SK-N-SH treated with all-trans-retinoic acid at 6 μM for 48 hours (cell line): ENCODE data around the gene GPBP1L1.

Experiments
- GLIS3 ChIP-seq: fragments of 250-450 bp; sonication (Bioruptor Pico); IDR thresholded peaks from 2 replicates; pipeline ENCODE4 v1.5.0; 2020; ENCODE audit warnings: mild to moderate bottlenecking, moderate library complexity
- ISL1 ChIP-seq: fragments of 250-450 bp; sonication (Bioruptor Pico); IDR thresholded peaks from 2 replicates; pipeline ENCODE4 v2.1.2; 2022; ENCODE audit warnings: mild to moderate bottlenecking, moderate library complexity
- OSR1 ChIP-seq: fragments of 250-450 bp; sonication (Bioruptor Pico); IDR thresholded peaks from 2 replicates; pipeline ENCODE4 v1.8.0; 2022; ENCODE audit warnings: moderate library complexity, mild to moderate bottlenecking, inconsistent platforms
- RARB ChIP-seq: fragments of 250-450 bp; sonication (Bioruptor Pico); IDR thresholded peaks from 2 replicates; pipeline ENCODE4 v1.8.0; 2021; ENCODE audit warnings: mild to moderate bottlenecking, moderate library complexity
- TCF4 ChIP-seq: fragments of 250-450 bp; sonication (Bioruptor Pico); IDR thresholded peaks from 2 replicates; pipeline ENCODE4 v1.8.0; 2021; ENCODE audit warnings: mild to moderate bottlenecking, moderate library complexity, borderline replicate concordance
- TOX ChIP-seq: fragments of 250-450 bp; sonication (Bioruptor Pico); IDR thresholded peaks from 2 replicates; pipeline ENCODE4 v1.8.0; 2021; ENCODE audit warnings: mild to moderate bottlenecking, moderate library complexity, borderline replicate concordance
- TSHZ2 ChIP-seq: fragments of 250-450 bp; sonication (Bioruptor Pico); IDR thresholded peaks from 2 replicates; pipeline ENCODE4 v1.5.0; 2020; ENCODE audit warnings: mild to moderate bottlenecking, moderate library complexity
- ZC3H10 ChIP-seq: fragments of 250-450 bp; sonication (Bioruptor Pico); IDR thresholded peaks from 2 replicates; pipeline ENCODE4 v1.5.1; 2021; ENCODE audit warnings: mild to moderate bottlenecking, moderate library complexity
- ZFP3 ChIP-seq: fragments of 250-450 bp; sonication (Bioruptor Pico); IDR thresholded peaks from 2 replicates; pipeline ENCODE4 v1.5.0; 2020; ENCODE audit warnings: mild to moderate bottlenecking, moderate library complexity
- ZNF565 ChIP-seq: fragments of 450-650 bp; formaldehyde crosslinking; conservative IDR thresholded peaks from 2 replicates; pipeline ENCODE4 v1.5.0; 2020; ENCODE audit warnings: low read depth, mild to moderate bottlenecking, moderate library complexity
- TF ChIP-seq, protein P1 (sequence below): fragments of 250-450 bp; sonication (Bioruptor Pico); IDR thresholded peaks from 2 replicates; pipeline ENCODE4 v1.8.0; 2020; ENCODE audit warnings: mild to moderate bottlenecking, moderate library complexity, borderline replicate concordance

DNA sequence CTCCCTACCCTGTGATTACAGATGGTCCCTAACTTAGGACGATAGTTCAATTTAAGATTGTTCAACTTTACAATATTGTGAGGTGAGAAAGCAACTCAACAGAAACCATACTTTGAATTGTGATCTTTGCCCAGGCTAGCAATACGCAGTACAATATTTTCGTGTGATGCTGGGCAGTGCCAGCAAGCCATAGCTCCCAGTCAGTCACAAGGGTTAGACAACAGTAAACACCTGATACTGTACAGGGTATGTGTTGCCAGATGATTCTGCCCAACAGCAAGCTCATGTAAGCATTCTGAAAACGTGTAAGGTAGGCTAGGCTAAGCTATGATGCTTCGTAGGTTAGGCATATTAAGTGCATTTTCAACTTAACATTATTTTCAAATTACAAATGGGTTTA, 11.9 kb downstream of the GPBP1L1 start:
- TF ChIP-seq, protein P1, sequence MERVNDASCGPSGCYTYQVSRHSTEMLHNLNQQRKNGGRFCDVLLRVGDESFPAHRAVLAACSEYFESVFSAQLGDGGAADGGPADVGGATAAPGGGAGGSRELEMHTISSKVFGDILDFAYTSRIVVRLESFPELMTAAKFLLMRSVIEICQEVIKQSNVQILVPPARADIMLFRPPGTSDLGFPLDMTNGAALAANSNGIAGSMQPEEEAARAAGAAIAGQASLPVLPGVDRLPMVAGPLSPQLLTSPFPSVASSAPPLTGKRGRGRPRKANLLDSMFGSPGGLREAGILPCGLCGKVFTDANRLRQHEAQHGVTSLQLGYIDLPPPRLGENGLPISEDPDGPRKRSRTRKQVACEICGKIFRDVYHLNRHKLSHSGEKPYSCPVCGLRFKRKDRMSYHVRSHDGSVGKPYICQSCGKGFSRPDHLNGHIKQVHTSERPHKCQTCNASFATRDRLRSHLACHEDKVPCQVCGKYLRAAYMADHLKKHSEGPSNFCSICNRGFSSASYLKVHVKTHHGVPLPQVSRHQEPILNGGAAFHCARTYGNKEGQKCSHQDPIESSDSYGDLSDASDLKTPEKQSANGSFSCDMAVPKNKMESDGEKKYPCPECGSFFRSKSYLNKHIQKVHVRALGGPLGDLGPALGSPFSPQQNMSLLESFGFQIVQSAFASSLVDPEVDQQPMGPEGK: no peak
- no peak for TF ChIP-seq ZC3H10 (CRISPR knock-in tag)
- TF ChIP-seq GLIS3 (CRISPR knock-in tag): no peak
- TF ChIP-seq ISL1 (CRISPR knock-in tag): no peak
- no peak for TF ChIP-seq OSR1 (CRISPR knock-in tag)
- no peak for TF ChIP-seq ZFP3 (CRISPR knock-in tag)
- no peak for TF ChIP-seq TCF4 (CRISPR knock-in tag)
- TF ChIP-seq TOX (CRISPR knock-in tag): no peak
- TF ChIP-seq ZNF565: no peak
- no peak for TF ChIP-seq RARB (CRISPR knock-in tag)
- no peak for TF ChIP-seq TSHZ2 (CRISPR knock-in tag)
